KG1 (cell line): ENCODE data around the gene FUT2.
A peak's percentile ranks its signal among the peaks of the same experiment; 100 is the strongest.

Experiments
- DNase-seq: peaks from one replicate; lab custom pipeline; 2025; lab: John Stamatoyannopoulos, UW

Gene FUT2

GRCh38 chr19:48728911-48729664, 33.3 kb downstream of the FUT2 start:
- DNase-seq, result no peak

- no peak for DNase-seq
Observed at GRCh38 chr19:48731452-48731851, 35.7 kb downstream of the FUT2 start.

GRCh38 chr19:48734625-48735024, 38.9 kb downstream of the FUT2 start:
- DNase-seq, result no peak

GRCh38 chr19:48735031-48735615, 39.4 kb downstream of the FUT2 start:
- DNase-seq, result no peak

- no peak for DNase-seq
Observed at GRCh38 chr19:48737360-48737998, 41.7 kb downstream of the FUT2 start.

GRCh38 chr19:48738557-48739403, 43.0 kb downstream of the FUT2 start:
- peak; percentile 63 for DNase-seq

GRCh38 chr19:48739404-48740163, 43.8 kb downstream of the FUT2 start:
- no peak for DNase-seq

GRCh38 chr19:48740164-48740972, 44.6 kb downstream of the FUT2 start, which contains the start of gene RASIP1:
Gene RASIP1 (minus strand): TSS chr19:48740610. CDS start chr19:48740282, 328 bp downstream.
- no peak for DNase-seq

GRCh38 chr19:48741129-48741999, 45.6 kb downstream of the FUT2 start:
- DNase-seq, result no peak

- no peak for DNase-seq
Observed at GRCh38 chr19:48742096-48742495, 46.3 kb downstream of the FUT2 start.

- no peak for DNase-seq
Observed at GRCh38 chr19:48745208-48745995, 49.6 kb downstream of the FUT2 start.

GRCh38 chr19:48746110-48746509, 50.3 kb downstream of the FUT2 start:
- DNase-seq, result no peak

- no peak for DNase-seq
Observed at GRCh38 chr19:48746738-48747575, 51.2 kb downstream of the FUT2 start, which contains the start of gene IZUMO1. Gene IZUMO1 (minus strand): TSS chr19:48746909. CDS start chr19:48745859, 1,050 bp downstream.

- no peak for DNase-seq
Observed at GRCh38 chr19:48749571-48750198, 53.9 kb downstream of the FUT2 start.

- no peak for DNase-seq
Observed at GRCh38 chr19:48750351-48750750, 54.6 kb downstream of the FUT2 start.

- no peak for DNase-seq
Observed at GRCh38 chr19:48750771-48751504, 55.2 kb downstream of the FUT2 start.
